GM21447 (cell line): ENCODE data around the gene RGS6.
A peak's percentile ranks its signal among the peaks of the same experiment; 100 is the strongest.

Experiments used
- ATAC-seq: cut with Tn5 transposase; IDR thresholded peaks from one replicate; pipeline ENCODE4 v1.9.1; 2021; ENCODE audit not compliant: unreplicated experiment

The RGS6 gene

GRCh38 chr14:72568296-72568992 is 636.2 kb downstream of the RGS6 start:
- ATAC-seq, result no peak

DNA sequence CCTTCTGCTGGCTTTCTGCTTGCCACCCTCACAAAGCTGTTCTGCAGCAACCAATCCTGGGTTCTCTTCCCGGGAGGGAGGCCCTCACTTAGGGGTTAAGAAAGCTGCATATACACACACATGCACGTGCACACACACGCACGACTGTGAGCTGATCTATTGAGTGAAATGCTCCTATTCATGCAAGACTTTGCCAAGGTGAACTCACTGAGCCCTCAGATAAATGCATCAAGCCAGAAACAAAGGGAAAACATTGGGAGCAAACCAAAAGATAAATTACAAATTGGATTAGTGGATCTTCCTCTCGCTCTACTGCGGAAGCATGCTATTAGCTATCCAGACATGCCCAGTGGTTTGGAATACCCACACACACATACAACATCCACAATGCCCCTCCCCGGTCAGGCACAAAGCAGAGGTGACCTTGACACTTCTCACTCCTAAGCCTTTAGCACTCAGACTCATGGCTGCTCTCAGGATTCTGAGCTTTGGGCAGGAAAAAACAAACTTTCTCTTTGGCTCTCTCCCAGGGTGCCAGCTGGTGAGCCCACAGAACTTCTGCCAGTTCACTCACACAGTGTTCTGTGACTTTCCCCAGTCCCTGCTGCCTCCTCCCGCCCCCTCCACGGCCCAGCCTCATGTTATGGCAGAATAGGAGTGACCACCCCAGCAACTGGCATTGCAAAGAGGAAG is 641.6 kb downstream of the RGS6 start:
- no peak for ATAC-seq

GRCh38 chr14:72574715-72575114 is 642.5 kb downstream of the RGS6 start:
- ATAC-seq, result no peak

GRCh38 chr14:72576258-72576657 is 644.0 kb downstream of the RGS6 start:
- ATAC-seq, result no peak

- no peak for ATAC-seq
Observed at GRCh38 chr14:72577521-72577920, 645.3 kb downstream of the RGS6 start.

DNA sequence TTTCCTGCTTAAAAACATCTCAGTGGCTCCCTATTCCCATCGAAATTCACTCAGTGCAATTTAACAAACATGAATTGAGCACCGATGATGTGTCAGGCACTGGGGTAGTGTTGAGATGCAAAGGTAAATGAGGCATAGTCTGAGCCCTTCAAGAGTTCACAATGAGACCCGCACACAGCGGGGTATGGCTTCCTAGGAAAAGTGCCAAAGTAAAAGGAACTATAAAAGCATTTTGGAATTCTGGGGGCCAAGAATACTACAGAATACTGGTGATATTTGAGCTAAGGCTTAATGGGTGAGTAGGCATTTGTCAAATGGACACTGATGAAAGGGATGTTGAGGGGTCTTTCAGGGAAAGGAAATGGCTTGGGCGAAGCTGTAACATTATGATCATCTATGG is 646.3 kb downstream of the RGS6 start:
- no peak for ATAC-seq

GRCh38 chr14:72582582-72582981 is 650.4 kb downstream of the RGS6 start:
- ATAC-seq, result no peak

DNA sequence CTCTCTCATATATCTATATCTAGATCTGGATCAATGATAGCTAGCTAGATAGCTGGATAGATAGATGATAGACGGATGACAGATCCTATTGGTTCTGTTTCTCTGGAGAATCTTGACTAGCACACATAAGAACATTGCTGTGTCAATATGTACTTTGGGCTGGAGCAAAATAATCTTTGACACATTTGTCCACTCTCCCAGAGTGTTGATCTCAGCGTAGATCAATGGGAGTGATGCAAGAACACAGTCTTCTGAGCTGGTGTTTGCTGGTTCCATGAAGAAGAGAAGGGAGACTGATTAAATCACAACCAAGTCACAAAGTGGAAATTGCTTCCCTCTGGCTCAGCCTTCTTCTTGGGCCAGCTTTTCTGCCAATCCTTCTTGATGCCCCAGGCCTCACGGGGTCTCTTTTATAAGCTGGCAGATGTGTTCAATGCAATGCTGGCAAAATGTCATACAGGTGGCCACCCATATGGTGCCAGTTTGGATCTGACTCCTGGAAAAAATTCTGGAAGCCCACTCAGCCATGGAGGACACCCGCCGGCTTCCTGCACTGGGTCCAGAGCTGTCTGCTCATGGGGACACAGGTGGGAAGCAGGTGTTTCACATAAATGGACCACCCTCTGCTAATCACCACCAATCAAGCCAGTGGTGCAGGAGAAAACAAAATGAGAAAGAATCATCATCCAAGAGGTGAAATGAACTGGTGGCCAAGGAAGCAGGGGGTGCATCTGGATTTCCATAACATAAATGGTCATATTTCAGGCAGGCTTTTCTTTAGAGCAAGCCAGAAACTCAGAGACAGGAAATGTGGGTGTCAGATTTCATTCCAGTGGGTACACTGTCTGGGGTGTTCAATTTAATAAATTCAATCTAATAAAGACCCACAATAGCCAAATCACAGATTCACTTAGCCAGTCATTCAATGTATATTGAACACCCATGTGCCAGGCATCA is 651.4 kb downstream of the RGS6 start:
- ATAC-seq, result no peak

GRCh38 chr14:72588521-72588920 is 656.3 kb downstream of the RGS6 start:
- no peak for ATAC-seq

DNA sequence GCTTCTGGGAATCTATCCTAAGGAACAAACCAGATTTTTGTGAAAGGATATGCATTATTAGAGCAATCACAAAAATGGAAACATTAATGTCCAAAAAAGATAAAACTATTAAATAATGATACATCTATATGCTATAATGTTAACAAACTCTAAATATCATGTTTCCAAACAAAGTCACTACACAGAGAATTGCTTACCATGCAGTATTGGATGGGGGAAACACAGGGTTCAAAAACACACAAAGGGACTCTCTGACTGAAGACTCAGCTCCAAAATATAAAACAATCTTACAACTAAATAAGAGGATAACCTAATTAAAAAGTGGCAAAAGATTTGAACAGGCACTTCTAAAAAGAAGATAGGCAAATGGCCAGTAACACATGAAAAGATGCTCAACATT is 657.4 kb downstream of the RGS6 start:
- ATAC-seq, result no peak

DNA sequence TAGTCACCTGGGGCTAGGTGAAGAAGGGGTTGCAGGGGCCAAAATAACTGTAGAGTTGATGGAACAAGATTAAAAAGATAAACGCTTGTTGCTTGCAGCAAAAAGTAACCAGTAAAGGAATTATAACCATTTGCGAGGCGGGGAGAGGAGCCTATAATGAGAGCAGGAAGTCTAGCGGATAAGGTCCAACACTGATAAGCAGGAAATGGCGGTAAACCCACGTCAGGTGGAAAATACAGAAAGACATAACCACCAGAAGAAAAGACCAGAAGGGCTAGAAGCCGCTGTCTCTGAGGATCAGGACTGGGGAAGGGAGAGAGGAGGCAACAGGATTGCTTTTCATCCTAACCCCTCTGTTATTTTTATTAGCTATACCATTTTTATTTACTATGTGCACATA is 658.3 kb downstream of the RGS6 start:
- ATAC-seq, result no peak

DNA sequence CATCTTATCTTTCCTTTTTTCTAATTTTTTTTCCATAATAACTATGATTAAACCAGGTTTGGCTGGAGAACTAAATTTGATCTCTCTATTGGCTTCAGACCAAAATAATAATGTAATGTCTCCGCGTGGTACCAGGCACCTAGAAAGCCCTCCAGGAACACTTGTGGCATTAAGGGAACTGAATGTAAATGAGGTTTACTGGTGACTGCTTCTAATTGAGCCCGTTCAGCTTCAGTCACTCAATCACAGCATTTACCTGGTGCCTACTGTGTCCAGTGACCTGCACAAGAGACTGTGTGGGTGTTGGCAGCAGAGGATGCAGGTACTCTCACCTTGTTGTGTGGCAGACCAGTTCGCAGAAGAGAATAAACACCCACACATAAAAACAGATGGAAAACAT is 659.2 kb downstream of the RGS6 start:
- no peak for ATAC-seq

DNA sequence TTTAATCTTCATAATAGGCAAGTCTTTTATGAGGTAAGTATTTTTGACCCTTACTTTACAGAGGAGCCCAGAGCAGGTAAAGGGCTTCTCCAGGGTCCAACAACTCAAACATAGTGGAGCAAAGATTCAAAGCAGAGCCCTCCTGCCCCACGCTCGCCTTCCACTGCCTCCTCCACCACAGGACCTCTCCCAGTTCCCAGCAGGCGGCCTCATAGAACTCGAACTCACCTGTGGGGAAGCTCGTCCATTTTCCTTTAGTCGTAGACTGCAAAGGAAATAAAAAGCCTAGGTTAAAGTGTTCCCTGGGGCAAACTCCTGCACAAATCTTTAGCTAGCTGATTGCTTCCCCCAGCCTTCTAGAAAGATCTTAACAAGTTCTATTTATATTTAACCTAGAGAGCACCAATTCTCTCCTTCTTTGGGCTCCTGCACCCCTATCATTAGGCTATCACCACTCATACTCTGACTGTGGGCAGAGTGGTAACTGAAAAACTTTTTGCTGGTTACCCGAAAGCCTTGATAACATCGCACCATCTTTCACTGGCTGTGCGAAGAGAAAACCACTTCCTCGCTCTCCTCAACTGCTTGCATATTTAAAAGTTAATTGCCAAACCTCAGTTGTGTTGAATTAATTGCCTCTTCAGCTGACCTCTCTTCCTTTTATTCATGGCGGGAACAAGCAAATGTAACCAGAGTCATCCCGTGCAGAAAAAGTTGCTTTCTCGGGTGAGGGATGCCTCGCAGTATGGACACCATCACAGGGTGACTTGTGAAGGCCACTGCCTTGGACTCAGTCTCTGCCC is 662.1 kb downstream of the RGS6 start:
- ATAC-seq, result peak; percentile 58

GRCh38 chr14:72595152-72595862 is 663.1 kb downstream of the RGS6 start:
- ATAC-seq, result no peak

- no peak for ATAC-seq
Observed at GRCh38 chr14:72597252-72598233, 665.3 kb downstream of the RGS6 start.

GRCh38 chr14:72598306-72598705 is 666.1 kb downstream of the RGS6 start:
- ATAC-seq, result no peak

GRCh38 chr14:72599579-72600470 is 667.6 kb downstream of the RGS6 start:
- ATAC-seq, result no peak
